LHCN-M2 (cell line): ENCODE measurements around the gene PATJ. TPM values are rescaled to one million over a fixed set of nuclear protein-coding genes. Genes with fewer than 3 reads are reported as not detected.
"Not testable (repeated sequence)": the region's sequence is repeated elsewhere in the genome, so short reads cannot be mapped to it uniquely, and the experiment has no call there.

Experiments
- DNase-seq: peaks from one replicate; pipeline ENCODE4 v3.0.0-alpha.2; 2012; ENCODE audit warnings: low read depth
- total RNA-seq: library from RNA; depleted of rRNA; stranded (reverse); fragments of >200 nt; gene quantifications from 2 replicates; pipeline ENCODE4 v1.2.3, GENCODE V29; 2014

Gene PATJ
- total RNA-seq, 1 experiment from 2014 or later = 1.6 TPM

- DNase-seq = no peak
Measured at GRCh38 chr1:61941794-61942193, 199.5 kb downstream of the PATJ start.

- DNase-seq = no peak
Measured at GRCh38 chr1:61942856-61943255, 200.6 kb downstream of the PATJ start.

- not testable (repeated sequence) for DNase-seq
Measured at GRCh38 chr1:61948685-61949084, 206.4 kb downstream of the PATJ start.

GRCh38 chr1:61950418-61950817, 208.1 kb downstream of the PATJ start:
- peak; percentile 2 for DNase-seq

- no peak for DNase-seq
Measured at GRCh38 chr1:61951731-61952580, 209.7 kb downstream of the PATJ start.

GRCh38 chr1:61952675-61953074, 210.4 kb downstream of the PATJ start:
- no peak for DNase-seq

- no peak for DNase-seq
Measured at GRCh38 chr1:61953076-61953789, 211.0 kb downstream of the PATJ start.

GRCh38 chr1:61953790-61954150, 211.5 kb downstream of the PATJ start:
- DNase-seq = no peak

- no peak for DNase-seq
Measured at GRCh38 chr1:61955261-61955660, 213.0 kb downstream of the PATJ start.

GRCh38 chr1:61956016-61956645, 213.9 kb downstream of the PATJ start:
- no peak for DNase-seq

GRCh38 chr1:61956784-61957183, 214.5 kb downstream of the PATJ start:
- no peak for DNase-seq

GRCh38 chr1:61961009-61961408, 218.7 kb downstream of the PATJ start:
- DNase-seq = no peak

GRCh38 chr1:61962631-61963030, 220.4 kb downstream of the PATJ start:
- DNase-seq = no peak

GRCh38 chr1:61966450-61967225, 224.4 kb downstream of the PATJ start:
- not testable (repeated sequence) for DNase-seq

- DNase-seq = no peak
Measured at GRCh38 chr1:61967750-61968149, 225.5 kb downstream of the PATJ start.

GRCh38 chr1:61968869-61969268, 226.6 kb downstream of the PATJ start:
- no peak for DNase-seq

GRCh38 chr1:61973100-61973837, 231.0 kb downstream of the PATJ start:
- DNase-seq = no peak

- DNase-seq = no peak
Measured at GRCh38 chr1:61975638-61976037, 233.4 kb downstream of the PATJ start.

GRCh38 chr1:61976566-61976965, 234.3 kb downstream of the PATJ start:
- no peak for DNase-seq

GRCh38 chr1:61978796-61979195, 236.5 kb downstream of the PATJ start:
- DNase-seq = no peak

GRCh38 chr1:61979729-61980128, 237.4 kb downstream of the PATJ start:
- no peak for DNase-seq
